NCI-H774 (cell line): Measurements from ENCODE around the gene HDAC11.
"Not testable (repeated sequence)": the region's sequence is repeated elsewhere in the genome, so short reads cannot be mapped to it uniquely, and the experiment has no call there.

Experiments
- DNase-seq: peaks from one replicate; lab custom pipeline; 2025; lab: John Stamatoyannopoulos, UW

The HDAC11 gene

GRCh38 chr3:13493867-13494441, 13.8 kb downstream of the HDAC11 start:
- no peak for DNase-seq

GRCh38 chr3:13494463-13495350, 14.6 kb downstream of the HDAC11 start:
- no peak for DNase-seq

- no peak for DNase-seq
These were observed 15.3 kb downstream of the HDAC11 start for GRCh38 chr3:13495351-13495813.

- peak; percentile 27 for DNase-seq
These were observed 16.0 kb downstream of the HDAC11 start for GRCh38 chr3:13495921-13496723.

GRCh38 chr3:13496879-13497278, 16.8 kb downstream of the HDAC11 start:
- DNase-seq, result no peak

GRCh38 chr3:13497386-13497785, 17.3 kb downstream of the HDAC11 start:
- DNase-seq, result no peak

- DNase-seq, result no peak
These were observed 18.4 kb downstream of the HDAC11 start for GRCh38 chr3:13498354-13499060.

- DNase-seq, result not testable (repeated sequence)
These were observed 19.1 kb downstream of the HDAC11 start for GRCh38 chr3:13499246-13499645.

- DNase-seq, result no peak
These were observed 20.2 kb downstream of the HDAC11 start for GRCh38 chr3:13500133-13500885.

- no peak for DNase-seq
These were observed 20.9 kb downstream of the HDAC11 start for GRCh38 chr3:13501056-13501455.

- DNase-seq, result no peak
These were observed 21.4 kb downstream of the HDAC11 start for GRCh38 chr3:13501521-13501920.

GRCh38 chr3:13501958-13502790, 22.1 kb downstream of the HDAC11 start:
- DNase-seq, result no peak

GRCh38 chr3:13502791-13503060, 22.6 kb downstream of the HDAC11 start:
- DNase-seq, result no peak

- no peak for DNase-seq
These were observed 24.2 kb downstream of the HDAC11 start for GRCh38 chr3:13504161-13504831.

GRCh38 chr3:13505147-13506130, 25.3 kb downstream of the HDAC11 start:
- DNase-seq, result no peak

GRCh38 chr3:13506239-13506638, 26.1 kb downstream of the HDAC11 start:
- no peak for DNase-seq

GRCh38 chr3:13506680-13507079, 26.6 kb downstream of the HDAC11 start:
- DNase-seq, result no peak

- DNase-seq, result no peak
These were observed 27.1 kb downstream of the HDAC11 start for GRCh38 chr3:13507247-13507569.
